22Rv1 (cell line): ENCODE data around the gene ANO2.

Experiments
- ZFX ChIP-seq: fragments of 450-650 bp; IDR thresholded peaks from 2 replicates; pipeline ENCODE4 v1.6.1; 2017; ENCODE audit warnings: antibody characterized with exemption, borderline replicate concordance
- TF ChIP-seq, protein P1 (sequence below): fragments of 450-650 bp; IDR thresholded peaks from 2 replicates; pipeline ENCODE4 v1.5.1; 2017; ENCODE audit warnings: mild to moderate bottlenecking

DNA sequence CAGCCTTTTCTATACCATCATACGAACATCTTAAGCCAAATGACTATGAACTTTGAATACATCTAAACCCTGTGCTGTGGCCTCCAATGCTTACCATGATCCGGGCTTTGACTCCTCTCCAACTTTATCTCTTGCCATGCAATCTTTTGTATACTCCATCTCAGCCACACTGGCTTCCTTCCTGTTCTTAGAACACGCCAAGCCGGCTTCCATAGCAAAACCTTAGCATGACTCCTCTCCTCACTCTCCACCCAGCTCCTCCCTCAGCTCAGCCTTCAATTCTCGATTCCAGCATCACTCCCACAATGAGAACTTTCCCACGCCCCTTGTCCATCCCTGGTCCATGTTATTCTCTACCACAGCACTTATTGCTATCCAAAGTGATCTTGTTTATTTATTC is 284.8 kb downstream of the ANO2 start:
- TF ChIP-seq, protein P1, sequence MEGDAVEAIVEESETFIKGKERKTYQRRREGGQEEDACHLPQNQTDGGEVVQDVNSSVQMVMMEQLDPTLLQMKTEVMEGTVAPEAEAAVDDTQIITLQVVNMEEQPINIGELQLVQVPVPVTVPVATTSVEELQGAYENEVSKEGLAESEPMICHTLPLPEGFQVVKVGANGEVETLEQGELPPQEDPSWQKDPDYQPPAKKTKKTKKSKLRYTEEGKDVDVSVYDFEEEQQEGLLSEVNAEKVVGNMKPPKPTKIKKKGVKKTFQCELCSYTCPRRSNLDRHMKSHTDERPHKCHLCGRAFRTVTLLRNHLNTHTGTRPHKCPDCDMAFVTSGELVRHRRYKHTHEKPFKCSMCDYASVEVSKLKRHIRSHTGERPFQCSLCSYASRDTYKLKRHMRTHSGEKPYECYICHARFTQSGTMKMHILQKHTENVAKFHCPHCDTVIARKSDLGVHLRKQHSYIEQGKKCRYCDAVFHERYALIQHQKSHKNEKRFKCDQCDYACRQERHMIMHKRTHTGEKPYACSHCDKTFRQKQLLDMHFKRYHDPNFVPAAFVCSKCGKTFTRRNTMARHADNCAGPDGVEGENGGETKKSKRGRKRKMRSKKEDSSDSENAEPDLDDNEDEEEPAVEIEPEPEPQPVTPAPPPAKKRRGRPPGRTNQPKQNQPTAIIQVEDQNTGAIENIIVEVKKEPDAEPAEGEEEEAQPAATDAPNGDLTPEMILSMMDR = no peak
- no peak for TF ChIP-seq ZFX
